Ectodermal cell (in vitro differentiated cells): ENCODE results near the gene SMURF2.

Experiments used
- H3K27ac ChIP-seq: 2 replicates; pipeline ENCODE4 v1.7.0; 2013; ENCODE audit warnings: mild to moderate bottlenecking, low read depth, low read length; ENCODE audit not compliant: insufficient read depth, poor library complexity, severe bottlenecking
- H3K27me3 ChIP-seq: 2 replicates; pipeline ENCODE4 v1.7.0; 2013; ENCODE audit warnings: mild to moderate bottlenecking, low read length; ENCODE audit not compliant: insufficient read depth, control insufficient read depth, poor library complexity, severe bottlenecking
- H3K36me3 ChIP-seq: one replicate; pipeline ENCODE4 v1.7.0; 2013; ENCODE audit warnings: low read length; ENCODE audit not compliant: control insufficient read depth, insufficient read depth
- H3K4me1 ChIP-seq: one replicate; pipeline ENCODE4 v1.7.0; 2013; ENCODE audit warnings: low read length; ENCODE audit not compliant: control insufficient read depth, insufficient read depth
- H3K4me3 ChIP-seq: 2 replicates; pipeline ENCODE4 v1.7.0; 2013; ENCODE audit warnings: low read depth, low read length, control low read depth; ENCODE audit not compliant: insufficient read depth
- H3K9me3 ChIP-seq: 2 replicates; pipeline ENCODE4 v1.7.0; 2013; ENCODE audit warnings: mild to moderate bottlenecking, low read length, moderate library complexity; ENCODE audit not compliant: control insufficient read depth
- WGBS, 2 experiments: methylation state at CpG; one replicate each; pipeline ENCODE4 v1.1.7; 2013; ENCODE audit warnings: missing lambda C conversion rate in 2 of 2; 5-methylcytosine and 5-hydroxymethylcytosine counted together

SMURF2 gene

DNA sequence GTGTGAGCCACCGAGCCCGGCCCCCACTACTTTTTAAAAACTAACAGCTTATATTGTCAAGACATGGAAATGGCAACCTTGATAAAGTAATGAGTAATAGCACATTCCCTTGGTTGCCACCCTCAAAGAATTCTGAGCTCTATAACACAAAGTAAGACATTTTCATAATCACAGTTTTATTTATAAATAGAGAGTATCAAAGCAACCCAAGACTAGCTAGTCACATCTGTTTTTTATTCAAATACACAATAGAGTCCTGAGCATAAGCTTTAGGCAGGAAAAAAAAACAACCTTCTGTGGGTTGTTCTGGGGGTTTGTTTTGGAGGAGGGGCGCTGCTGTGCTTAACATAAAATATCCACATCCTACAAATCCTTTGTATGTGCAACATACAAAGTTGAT, 86.7 kb downstream of the SMURF2 start:
- no peaks in the 10 kb centered on the region for H3K36me3 ChIP-seq
- no peaks in the 10 kb centered on the region for H3K4me1 ChIP-seq
- H3K27me3 ChIP-seq = no peaks in the 10 kb centered on the region
- no peak overlapping the region for H3K27ac ChIP-seq
- WGBS, 2 experiments = 91 to 93% methylated on average over 2 of the region's 3 CpGs
- no peaks in the 10 kb centered on the region for H3K9me3 ChIP-seq
- H3K4me3 ChIP-seq = no peak overlapping the region

- H3K4me1 ChIP-seq = no peaks in the 10 kb centered on the region
- H3K27ac ChIP-seq = no peak overlapping the region
- H3K9me3 ChIP-seq = no peaks in the 10 kb centered on the region
- 95 to 97% methylated on average over 1 of the region's 1 CpG for WGBS, 2 experiments
- H3K27me3 ChIP-seq = no peaks in the 10 kb centered on the region
- no peak overlapping the region for H3K4me3 ChIP-seq
- H3K36me3 ChIP-seq = no peaks in the 10 kb centered on the region
Observed at GRCh38 chr17:64574646-64575045, 87.5 kb downstream of the SMURF2 start.

DNA sequence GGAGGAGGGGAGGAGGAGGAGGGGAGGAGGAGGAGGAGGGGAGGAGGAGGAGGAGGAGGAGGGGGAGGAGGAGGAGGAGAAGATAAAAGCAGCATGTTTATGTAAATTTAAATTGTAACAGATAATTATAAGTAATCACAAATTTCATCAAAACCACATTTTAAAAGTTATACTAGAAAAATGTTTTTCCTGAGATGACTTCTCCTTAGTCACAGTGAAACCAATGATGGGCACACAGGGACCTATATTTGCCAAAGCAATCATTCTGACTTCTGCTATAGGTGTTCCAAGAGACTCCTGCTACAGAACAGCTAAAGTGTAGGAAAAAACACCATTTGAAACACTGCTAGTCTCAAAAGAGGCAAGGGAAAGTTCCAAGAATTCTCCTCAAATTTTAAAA, 88.9 kb downstream of the SMURF2 start:
- Histone ChIP-seq H3K4me1 (no peaks in the 10 kb centered on the region), H3K36me3 (no peaks in the 10 kb centered on the region), H3K27me3 (no peaks in the 10 kb centered on the region), H3K9me3 (no peaks in the 10 kb centered on the region), H3K4me3 (no peak overlapping the region), H3K27ac (no peak overlapping the region)

GRCh38 chr17:64572682-64573154, 89.4 kb downstream of the SMURF2 start:
- Histone ChIP-seq H3K4me3 (no peak overlapping the region), H3K9me3 (no peaks in the 10 kb centered on the region), H3K27ac (no peak overlapping the region), H3K27me3 (no peaks in the 10 kb centered on the region), H3K4me1 (no peaks in the 10 kb centered on the region), H3K36me3 (no peaks in the 10 kb centered on the region)
- 81 to 83% methylated on average over 3 of the region's 3 CpGs for WGBS, 2 experiments

DNA sequence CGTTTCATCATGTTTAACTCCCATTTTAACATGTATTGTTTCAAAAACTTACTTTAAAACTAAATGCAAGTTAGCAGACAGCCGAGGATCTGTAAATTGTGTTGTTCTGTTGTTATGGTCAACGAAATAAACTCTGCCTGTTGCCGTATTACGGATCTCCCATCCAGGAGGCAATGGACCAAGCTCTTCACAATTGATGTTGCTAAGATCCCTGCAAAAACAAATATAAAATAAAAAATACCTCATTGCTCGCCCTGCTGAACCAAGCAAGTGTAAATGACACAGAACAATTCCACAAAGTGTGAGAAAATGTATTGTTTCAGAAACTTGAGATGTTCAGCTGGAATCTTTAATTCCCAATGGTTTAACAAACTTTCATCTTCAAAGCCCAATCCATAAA, 90.4 kb downstream of the SMURF2 start:
- Histone ChIP-seq H3K27ac (no peak overlapping the region), H3K9me3 (no peaks in the 10 kb centered on the region), H3K4me3 (no peak overlapping the region)

DNA sequence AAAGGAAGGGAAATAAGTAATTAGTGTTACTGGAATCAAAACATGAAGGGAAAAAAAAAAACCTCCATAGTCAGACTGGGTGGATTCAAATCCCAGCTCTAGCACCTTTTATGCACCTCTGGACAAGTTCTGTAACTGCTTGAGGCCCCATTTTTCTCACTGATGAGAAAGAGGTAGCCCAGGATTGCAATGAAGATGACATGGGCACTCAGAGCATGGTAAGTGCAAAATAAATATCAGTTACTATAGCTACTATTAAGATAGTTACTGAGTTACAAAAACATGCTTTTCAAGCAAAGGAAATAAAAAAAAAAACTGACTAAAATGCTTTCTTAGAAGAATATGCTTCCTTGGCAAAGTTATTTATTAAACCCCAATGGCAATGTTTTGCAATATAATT, 96.5 kb downstream of the SMURF2 start:
- no peaks in the 10 kb centered on the region for H3K27me3 ChIP-seq
- H3K4me1 ChIP-seq = peaks cover 5% of the 10 kb centered on the region
- H3K9me3 ChIP-seq = no peaks in the 10 kb centered on the region
- no peaks in the 10 kb centered on the region for H3K36me3 ChIP-seq
- H3K27ac ChIP-seq = no peak overlapping the region
- no peak overlapping the region for H3K4me3 ChIP-seq

More for the DNA sequence above, 90.4 kb downstream of the SMURF2 start:
- H3K4me1 ChIP-seq = no peaks in the 10 kb centered on the region
- 94 to 99% methylated on average over 6 of the region's 6 CpGs for WGBS, 2 experiments
- H3K27me3 ChIP-seq = no peaks in the 10 kb centered on the region
- H3K36me3 ChIP-seq = no peaks in the 10 kb centered on the region

DNA sequence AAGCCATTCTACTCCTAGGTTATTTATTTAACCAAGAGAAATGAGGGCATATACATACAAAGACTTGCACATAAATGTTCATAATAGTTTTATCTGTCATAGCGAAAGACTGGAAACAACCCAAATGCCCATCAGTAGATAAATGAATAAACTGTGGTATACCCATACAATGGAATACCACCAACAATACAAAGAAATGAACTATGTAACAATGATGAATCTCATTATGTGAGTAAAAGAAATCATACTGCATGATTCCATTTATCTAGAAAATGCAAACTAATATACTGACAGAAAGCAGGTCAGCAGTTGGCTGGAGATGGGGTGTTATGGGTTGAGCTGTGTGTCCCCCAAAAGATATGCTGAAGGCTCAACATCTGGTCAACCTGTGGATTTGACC, 98.0 kb downstream of the SMURF2 start:
- H3K4me1 ChIP-seq = peaks cover 5% of the 10 kb centered on the region
- no peaks in the 10 kb centered on the region for H3K9me3 ChIP-seq
- WGBS, 2 experiments = 83% methylated on average over 1 of the region's 1 CpG; no CpG with 5 or more reads in 1 of the 2 experiments
- H3K27me3 ChIP-seq = no peaks in the 10 kb centered on the region
- no peaks in the 10 kb centered on the region for H3K36me3 ChIP-seq
- no peak overlapping the region for H3K4me3 ChIP-seq
- no peak overlapping the region for H3K27ac ChIP-seq

DNA sequence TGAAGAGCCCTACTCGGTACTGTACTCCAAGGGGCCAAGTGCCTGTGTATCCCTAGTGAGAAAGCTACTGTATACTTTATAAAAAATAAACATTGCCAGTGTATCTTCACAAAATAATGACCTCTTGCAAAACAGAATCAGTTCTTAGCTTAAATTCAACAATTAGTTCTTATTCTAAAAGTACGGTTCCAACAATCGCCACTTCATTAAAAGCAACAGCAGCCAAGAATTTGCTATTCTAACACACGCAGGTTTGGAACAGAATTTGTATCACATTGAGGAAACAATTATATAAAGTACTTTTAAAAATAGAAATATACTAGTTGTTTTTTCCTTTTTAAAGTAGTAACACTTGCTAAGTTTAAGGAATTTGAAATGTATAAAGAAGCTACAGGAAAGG, 106.8 kb downstream of the SMURF2 start:
- Histone ChIP-seq H3K9me3 (no peaks in the 10 kb centered on the region), H3K27ac (no peak overlapping the region), H3K27me3 (no peaks in the 10 kb centered on the region), H3K4me1 (no peaks in the 10 kb centered on the region), H3K36me3 (no peaks in the 10 kb centered on the region), H3K4me3 (no peak overlapping the region)
- WGBS, 2 experiments = 94% methylated on average over 3 of the region's 4 CpGs

DNA sequence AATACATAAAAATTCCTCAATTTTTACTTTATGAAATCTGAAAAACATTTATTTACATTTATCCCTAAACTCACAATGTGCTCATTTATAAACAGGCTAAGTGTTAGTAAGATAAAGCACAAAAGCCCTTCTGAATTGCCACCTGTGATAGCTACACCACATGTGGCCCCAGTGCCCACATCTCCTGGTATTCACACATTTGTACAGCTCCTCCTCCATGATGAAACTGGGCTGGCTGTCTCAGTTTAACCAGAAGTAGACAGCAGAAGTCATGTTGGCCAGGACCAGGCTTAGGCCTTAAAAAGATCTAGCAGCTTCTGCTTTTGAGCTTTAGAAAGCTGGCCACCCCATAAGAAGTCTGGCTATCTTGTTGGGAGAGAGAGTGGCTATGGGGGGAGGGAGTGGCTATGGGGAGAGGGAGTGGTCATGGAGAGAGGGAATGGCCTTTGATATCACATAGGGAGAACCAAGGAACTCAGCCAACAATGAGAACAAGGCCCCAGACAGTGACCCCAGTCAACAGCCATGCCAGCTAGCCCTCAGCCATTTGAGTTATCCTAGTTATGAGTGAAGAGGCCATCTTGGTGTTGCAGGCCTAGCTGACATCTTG, 108.0 kb downstream of the SMURF2 start:
- Histone ChIP-seq H3K9me3 (no peaks in the 10 kb centered on the region), H3K27me3 (no peaks in the 10 kb centered on the region), H3K27ac (no peak overlapping the region), H3K36me3 (no peaks in the 10 kb centered on the region), H3K4me1 (no peaks in the 10 kb centered on the region), H3K4me3 (no peak overlapping the region)

DNA sequence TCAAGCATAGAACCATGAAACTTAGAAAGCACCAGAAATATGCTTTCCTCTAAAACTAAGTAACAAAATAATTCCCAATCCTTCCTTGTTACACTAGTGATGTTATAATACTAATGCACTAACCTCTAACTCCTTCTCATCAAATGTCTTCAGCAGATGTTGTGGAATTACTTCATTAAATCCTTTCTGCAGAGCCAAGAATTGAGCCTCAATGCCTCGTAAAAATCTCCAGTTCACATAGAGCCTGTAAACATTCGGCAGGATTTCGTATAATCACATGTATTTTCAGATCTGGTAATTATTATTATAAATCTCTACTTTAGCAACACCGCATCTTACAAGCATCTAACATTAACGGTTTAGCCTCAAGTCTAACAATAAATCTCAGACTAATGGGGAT, 110.6 kb downstream of the SMURF2 start:
- Histone ChIP-seq H3K36me3 (no peaks in the 10 kb centered on the region), H3K27ac (no peak overlapping the region), H3K9me3 (no peaks in the 10 kb centered on the region), H3K4me3 (no peak overlapping the region), H3K4me1 (no peaks in the 10 kb centered on the region), H3K27me3 (no peaks in the 10 kb centered on the region)
- WGBS, 2 experiments = 92 to 96% methylated on average over 5 of the region's 5 CpGs

- Histone ChIP-seq H3K4me1 (no peaks in the 10 kb centered on the region), H3K36me3 (no peaks in the 10 kb centered on the region), H3K27ac (no peak overlapping the region), H3K4me3 (no peak overlapping the region), H3K27me3 (no peaks in the 10 kb centered on the region), H3K9me3 (no peaks in the 10 kb centered on the region)
- WGBS, 2 experiments = 62 to 70% methylated on average over 10 of the region's 10 CpGs
Observed at GRCh38 chr17:64547319-64547718, 114.8 kb downstream of the SMURF2 start.
